DMS114 treated with DMSO at 0.1 percent for 48 hours (cell line): ENCODE measurements around the gene FGF12.

Source experiments
- DNase-seq: peaks from one replicate; lab custom pipeline; 2025; ENCODE audit not compliant: unreplicated experiment; lab: John Stamatoyannopoulos, UW

FGF12 gene

DNA sequence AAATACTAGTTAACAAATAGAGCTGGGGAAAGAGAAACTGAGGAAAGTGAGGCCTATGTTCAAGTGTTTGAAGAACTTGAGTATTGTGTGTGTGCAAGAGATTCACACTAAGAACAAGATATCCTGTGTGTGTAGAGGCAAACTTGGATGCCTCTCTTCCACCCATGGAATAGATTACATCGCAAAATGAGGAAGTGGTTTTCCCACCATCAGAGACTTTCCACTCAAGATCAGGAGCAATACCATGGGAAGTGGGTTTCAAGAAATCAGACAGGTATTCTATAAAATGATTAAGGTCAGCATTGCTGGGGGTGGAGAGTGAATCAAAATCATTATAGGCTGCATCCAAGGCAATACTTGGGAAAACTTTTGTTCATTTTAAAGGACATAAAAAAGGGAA lies 308.0 kb downstream of the FGF12 start:
- no peak for DNase-seq

GRCh38 chr3:192417559-192418055 lies 309.7 kb downstream of the FGF12 start:
- no peak for DNase-seq

DNA sequence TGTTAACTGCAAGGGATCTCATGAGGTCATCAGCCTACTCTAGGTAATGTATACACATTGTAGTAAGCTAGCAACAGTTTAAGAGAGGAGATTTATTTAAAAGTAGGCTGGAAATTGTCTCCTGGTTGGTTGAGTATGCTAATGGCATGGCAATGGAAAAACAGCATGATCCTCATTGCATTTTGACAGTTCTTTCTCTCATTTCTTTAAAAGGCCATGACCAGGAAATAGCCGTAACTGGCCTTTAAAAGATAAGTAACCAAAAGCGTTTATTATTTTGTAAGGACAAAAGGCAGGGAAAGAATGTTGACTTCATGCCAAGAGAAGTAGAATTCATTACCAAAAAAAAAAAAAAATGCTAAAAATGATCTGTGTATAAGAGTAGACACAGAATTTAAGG lies 310.3 kb downstream of the FGF12 start:
- DNase-seq: no peak

DNA sequence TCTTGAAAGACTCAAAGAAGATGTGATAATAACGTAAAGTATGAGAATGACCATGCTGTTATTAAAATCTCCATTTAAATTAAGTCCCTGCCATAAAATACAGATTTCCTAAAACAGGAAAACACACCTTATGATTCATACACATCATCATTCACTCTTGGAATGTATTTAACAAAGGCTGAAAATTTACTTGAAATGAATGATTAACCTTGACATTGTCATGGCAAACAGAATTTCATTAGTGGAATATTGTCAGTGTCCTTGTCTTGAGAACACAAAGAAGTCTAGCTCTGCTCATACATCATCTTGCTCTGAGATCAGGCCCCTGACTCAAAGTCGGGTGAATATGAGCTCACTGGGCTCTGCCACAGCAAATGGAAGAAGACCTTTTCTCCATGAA lies 313.9 kb downstream of the FGF12 start:
- DNase-seq: no peak

DNA sequence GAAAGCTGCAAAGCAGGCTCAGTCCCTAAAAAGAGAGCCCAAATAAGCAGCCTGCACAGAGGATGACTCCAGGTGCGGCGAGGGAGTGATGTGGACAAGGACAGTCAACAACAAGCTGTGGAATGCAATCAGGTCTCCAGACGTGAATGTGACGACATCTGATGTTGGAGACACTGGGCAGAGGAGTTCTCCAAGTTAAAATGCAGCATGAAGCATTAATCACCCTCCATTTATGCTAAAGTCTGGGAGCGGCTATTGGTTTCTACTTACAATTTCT lies 316.7 kb downstream of the FGF12 start:
- no peak for DNase-seq

DNA sequence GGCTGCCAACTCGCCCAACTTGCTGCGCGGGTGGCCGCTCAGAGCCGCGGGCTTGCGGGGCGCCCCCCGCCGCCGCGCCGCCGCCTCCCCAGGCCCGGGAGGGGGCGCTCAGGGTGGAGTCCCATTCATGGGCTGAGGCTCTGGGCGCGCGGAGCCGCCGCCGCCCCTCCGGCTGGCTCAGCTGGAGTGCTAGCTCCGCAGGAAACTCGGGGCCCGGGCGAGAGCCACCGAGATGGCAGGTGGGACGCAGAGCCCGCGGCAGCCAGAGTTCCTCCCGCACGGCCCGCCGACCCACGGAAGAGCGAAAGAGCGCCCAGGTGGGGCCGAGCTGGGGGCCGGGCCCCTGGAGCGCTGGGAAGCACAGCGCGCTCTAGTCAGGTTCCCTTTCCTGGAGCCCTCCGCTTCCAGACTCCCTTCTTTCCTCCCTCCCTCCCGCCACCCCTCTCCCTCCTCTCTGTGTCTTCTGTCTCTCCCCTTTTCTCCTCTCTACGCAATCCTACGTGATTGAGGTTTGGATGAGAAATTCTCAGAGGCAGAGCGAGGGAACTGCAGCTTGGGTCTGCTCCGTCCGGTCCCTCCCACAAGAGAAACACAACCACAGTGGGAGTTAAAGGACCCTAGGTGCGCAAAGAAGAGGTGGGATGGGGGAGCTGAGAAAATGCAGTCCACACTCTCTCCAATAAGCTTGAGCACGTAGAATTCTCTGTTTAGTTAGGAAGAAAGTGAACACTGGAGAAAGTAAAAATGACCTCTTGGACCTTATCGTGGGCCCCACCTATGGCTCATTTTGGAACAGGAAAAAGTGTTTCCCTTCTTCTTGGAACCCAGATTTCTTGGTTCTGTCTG lies 317.3 kb downstream of the FGF12 start:
- DNase-seq: peak; percentile 5

- DNase-seq: no peak
Observed at GRCh38 chr3:192409201-192409837, 318.0 kb downstream of the FGF12 start.

GRCh38 chr3:192408647-192409200 lies 318.6 kb downstream of the FGF12 start:
- no peak for DNase-seq

GRCh38 chr3:192408007-192408646 lies 319.2 kb downstream of the FGF12 start:
- DNase-seq: no peak

DNA sequence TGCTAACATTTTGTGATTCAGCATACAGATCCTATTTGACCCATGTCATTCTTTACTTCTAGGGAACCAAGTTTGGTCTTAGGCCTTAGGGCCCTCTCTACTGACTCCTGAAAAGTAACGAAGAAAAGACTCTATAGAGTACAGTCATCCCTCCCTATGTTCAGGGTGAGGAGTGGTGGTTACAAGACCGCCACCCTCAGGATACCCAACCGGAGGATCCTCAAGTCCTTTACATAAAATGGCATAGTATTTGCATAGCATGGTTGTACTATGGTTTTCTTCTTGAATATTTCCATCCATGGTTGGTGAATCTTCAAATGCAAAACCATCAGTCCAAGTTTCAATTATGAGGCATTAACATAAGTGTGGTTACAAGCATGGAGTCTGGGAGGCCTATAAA lies 327.6 kb downstream of the FGF12 start:
- no peak for DNase-seq

- no peak for DNase-seq
Observed at GRCh38 chr3:192397012-192397411, 330.3 kb downstream of the FGF12 start.

DNA sequence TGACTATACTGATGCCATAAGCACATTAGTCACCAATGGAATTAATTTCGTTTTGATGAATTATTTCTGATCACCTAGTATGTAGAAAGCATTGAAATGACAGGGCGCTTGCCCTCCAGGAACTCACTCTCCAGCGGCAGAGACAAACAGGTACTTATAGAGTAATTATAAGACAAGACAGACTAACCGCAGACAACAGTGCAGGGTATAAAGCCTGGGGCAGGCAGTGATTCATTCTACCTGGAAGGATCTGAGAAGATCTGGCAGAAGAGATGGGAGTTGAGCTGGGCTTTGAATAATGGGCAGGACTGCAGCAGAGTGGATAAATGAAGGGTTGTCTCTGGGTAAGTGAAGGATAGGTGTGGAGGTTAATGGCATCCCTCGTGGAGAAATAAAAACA lies 331.8 kb downstream of the FGF12 start:
- no peak for DNase-seq

- no peak for DNase-seq
Observed at GRCh38 chr3:192392986-192393385, 334.4 kb downstream of the FGF12 start.

GRCh38 chr3:192382861-192383260 lies 344.5 kb downstream of the FGF12 start:
- no peak for DNase-seq

- no peak for DNase-seq
Observed at GRCh38 chr3:192373586-192373985, 353.8 kb downstream of the FGF12 start.

GRCh38 chr3:192373032-192373431 lies 354.3 kb downstream of the FGF12 start:
- no peak for DNase-seq

DNA sequence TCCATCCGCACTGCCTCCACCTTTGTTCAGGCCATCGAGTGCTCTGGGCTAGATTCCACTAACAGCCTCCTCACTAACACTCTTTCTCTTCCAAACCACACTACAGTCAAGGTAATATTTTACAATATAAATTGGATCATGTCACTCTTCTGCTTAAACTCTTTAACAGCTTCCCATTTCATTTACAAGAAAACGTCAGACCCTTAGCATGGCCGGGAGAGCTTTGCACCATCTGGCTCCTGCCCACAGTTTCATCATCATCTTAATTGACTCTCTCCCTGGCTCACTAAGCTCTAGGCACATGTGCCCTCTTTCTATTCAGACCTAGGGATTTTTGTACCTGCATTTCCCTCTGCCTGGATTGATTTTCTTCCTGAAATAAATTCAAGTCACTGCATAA lies 354.7 kb downstream of the FGF12 start:
- DNase-seq: no peak

- DNase-seq: no peak
Observed at GRCh38 chr3:192371870-192372400, 355.4 kb downstream of the FGF12 start.

GRCh38 chr3:192367616-192368015 lies 359.7 kb downstream of the FGF12 start:
- no peak for DNase-seq

GRCh38 chr3:192366916-192367315 lies 360.4 kb downstream of the FGF12 start:
- no peak for DNase-seq

GRCh38 chr3:192365571-192365970 lies 361.8 kb downstream of the FGF12 start:
- DNase-seq: no peak

GRCh38 chr3:192364316-192364715 lies 363.0 kb downstream of the FGF12 start:
- no peak for DNase-seq
